Skeletal muscle satellite cell (primary cell): ENCODE data around the gene ZGPAT.

Source experiments
- H3K27me3 ChIP-seq: 2 replicates; pipeline ENCODE4 v1.7.0; 2013; ENCODE audit warnings: low read length; ENCODE audit not compliant: control insufficient read depth, insufficient read depth
- H3K36me3 ChIP-seq: 2 replicates; pipeline ENCODE4 v1.7.0; 2013; ENCODE audit warnings: mild to moderate bottlenecking, control low read depth, low read length; ENCODE audit not compliant: insufficient read depth
- H3K4me1 ChIP-seq: 2 replicates; pipeline ENCODE4 v1.7.0; 2013; ENCODE audit warnings: low read length; ENCODE audit not compliant: control insufficient read depth, insufficient read depth
- H3K4me2 ChIP-seq: 2 replicates; pipeline ENCODE4 v1.7.0; 2013; ENCODE audit warnings: mild to moderate bottlenecking, low read length
- H3K4me3 ChIP-seq: 2 replicates; pipeline ENCODE4 v1.7.0; 2013; ENCODE audit warnings: low read length
- H3K9ac ChIP-seq: 2 replicates; pipeline ENCODE4 v1.7.0; 2013; ENCODE audit warnings: mild to moderate bottlenecking, low read depth, low read length, moderate library complexity
- H3K9me3 ChIP-seq: replicated peaks from 2 replicates; pipeline ENCODE4 v1.7.0; 2013; ENCODE audit warnings: mild to moderate bottlenecking, control low read depth, low read length

Gene ZGPAT

GRCh38 chr20:63740070-63740626 lies 32.3 kb downstream of the ZGPAT start:
- Histone ChIP-seq H3K4me2 (peak overlapping the region; percentile 100), H3K4me1 (peaks cover 17% of the 10 kb centered on the region), H3K36me3 (peaks cover 30% of the 10 kb centered on the region), H3K4me3 (peak overlapping the region; percentile 90), H3K27me3 (no peaks in the 10 kb centered on the region), H3K9me3 (no peaks in the 10 kb centered on the region), H3K9ac (peak overlapping the region; percentile 89)

DNA sequence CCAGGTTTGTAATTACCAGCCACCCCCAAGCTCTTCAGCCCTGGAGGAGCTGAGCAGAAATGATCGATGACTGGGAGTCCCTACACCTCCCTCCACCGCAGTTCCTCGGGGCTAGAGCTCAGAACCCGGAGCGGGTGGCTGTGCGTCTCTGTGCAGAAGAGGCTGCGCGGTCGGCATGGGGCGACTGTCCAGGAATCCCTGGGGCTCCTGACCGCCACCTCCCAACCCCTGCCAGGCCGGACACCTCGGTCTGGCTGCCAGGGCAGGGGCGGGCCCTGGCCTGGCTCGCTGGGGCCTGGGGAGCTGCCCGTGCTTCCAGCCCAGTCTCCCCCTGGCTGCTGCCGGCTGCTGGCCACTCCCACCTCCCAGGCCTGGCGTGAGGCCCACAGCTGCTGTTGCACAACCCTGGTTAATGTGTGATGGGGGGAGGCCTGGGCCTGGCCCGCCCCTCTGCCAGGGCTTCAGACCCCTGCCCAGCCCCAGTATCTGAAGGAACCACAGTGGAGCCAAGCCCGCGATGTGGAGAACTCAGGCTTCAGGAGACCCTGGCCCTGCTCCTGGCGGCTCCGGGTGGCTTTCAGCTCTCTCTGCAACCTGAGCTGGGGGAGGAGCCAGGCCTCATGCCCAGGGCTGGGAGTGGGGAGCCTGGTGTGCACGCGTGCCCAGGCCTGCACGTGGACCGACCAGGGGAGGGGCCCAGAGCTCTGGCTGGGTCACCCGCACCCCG lies 33.0 kb downstream of the ZGPAT start:
- H3K4me1 ChIP-seq, result peaks cover 17% of the 10 kb centered on the region
- peaks cover 27% of the 10 kb centered on the region for H3K36me3 ChIP-seq
- no peaks in the 10 kb centered on the region for H3K27me3 ChIP-seq
- H3K9me3 ChIP-seq, result no peaks in the 10 kb centered on the region
- peak overlapping the region; percentile 90 for H3K4me3 ChIP-seq
- H3K4me2 ChIP-seq, result peak overlapping the region; percentile 100
- H3K9ac ChIP-seq, result peak overlapping the region; percentile 89

GRCh38 chr20:63741354-63741675 lies 33.5 kb downstream of the ZGPAT start:
- Histone ChIP-seq H3K9ac (peak overlapping the region; percentile 89), H3K36me3 (peaks cover 24% of the 10 kb centered on the region), H3K9me3 (no peaks in the 10 kb centered on the region), H3K4me1 (peaks cover 17% of the 10 kb centered on the region), H3K4me2 (peak overlapping the region; percentile 100), H3K27me3 (no peaks in the 10 kb centered on the region), H3K4me3 (peak overlapping the region; percentile 90)

DNA sequence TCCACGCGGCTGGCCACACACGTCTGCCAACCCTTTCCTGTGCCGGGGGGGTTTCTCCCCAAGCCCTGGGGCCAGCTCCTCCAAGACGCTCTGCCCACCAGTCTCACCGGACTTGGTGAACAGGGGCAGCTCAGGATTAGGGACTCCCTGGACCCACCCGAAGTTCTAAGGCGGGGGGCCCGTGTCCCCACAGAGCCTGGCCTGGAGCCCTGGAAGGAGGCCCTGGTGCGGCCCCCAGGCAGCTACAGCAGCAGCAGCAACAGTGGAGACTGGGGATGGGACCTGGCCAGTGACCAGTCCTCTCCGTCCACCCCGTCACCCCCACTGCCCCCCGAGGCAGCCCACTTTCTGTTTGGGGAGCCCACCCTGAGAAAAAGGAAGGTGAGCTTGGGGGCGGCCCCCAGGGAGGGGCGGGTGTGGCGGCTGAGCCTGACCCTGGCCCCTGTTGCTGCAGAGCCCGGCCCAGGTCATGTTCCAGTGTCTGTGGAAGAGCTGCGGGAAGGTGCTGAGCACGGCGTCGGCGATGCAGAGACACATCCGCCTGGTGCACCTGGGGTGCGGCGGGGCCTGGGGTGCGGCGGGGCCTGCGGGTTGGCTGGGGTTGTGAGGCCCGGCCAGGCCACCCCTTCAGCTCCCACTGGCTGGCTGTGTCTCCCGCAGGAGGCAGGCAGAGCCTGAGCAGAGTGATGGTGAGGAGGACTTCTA lies 34.0 kb downstream of the ZGPAT start:
- Histone ChIP-seq H3K9me3 (no peaks in the 10 kb centered on the region), H3K4me2 (peak overlapping the region; percentile 100), H3K36me3 (peaks cover 22% of the 10 kb centered on the region), H3K9ac (peak overlapping the region; percentile 89), H3K4me3 (peak overlapping the region; percentile 90), H3K27me3 (no peaks in the 10 kb centered on the region), H3K4me1 (peaks cover 17% of the 10 kb centered on the region)

- no peak overlapping the region for H3K4me2 ChIP-seq
- H3K9me3 ChIP-seq, result no peaks in the 10 kb centered on the region
- H3K4me1 ChIP-seq, result peaks cover 17% of the 10 kb centered on the region
- H3K36me3 ChIP-seq, result peaks cover 17% of the 10 kb centered on the region
- no peaks in the 10 kb centered on the region for H3K27me3 ChIP-seq
- no peak overlapping the region for H3K9ac ChIP-seq
- H3K4me3 ChIP-seq, result no peak overlapping the region
These were observed 34.7 kb downstream of the ZGPAT start for GRCh38 chr20:63742381-63743024.

GRCh38 chr20:63743210-63743970 lies 35.6 kb downstream of the ZGPAT start:
- Histone ChIP-seq H3K9ac (no peak overlapping the region), H3K4me1 (peaks cover 17% of the 10 kb centered on the region)

GRCh38 chr20:63744158-63744557 lies 36.3 kb downstream of the ZGPAT start:
- Histone ChIP-seq H3K4me2 (no peak overlapping the region), H3K4me3 (no peak overlapping the region), H3K36me3 (peaks cover 17% of the 10 kb centered on the region), H3K4me1 (peaks cover 15% of the 10 kb centered on the region), H3K9me3 (no peaks in the 10 kb centered on the region), H3K27me3 (no peaks in the 10 kb centered on the region), H3K9ac (no peak overlapping the region)

More at GRCh38 chr20:63743210-63743970, 35.6 kb downstream of the ZGPAT start:
- no peak overlapping the region for H3K4me3 ChIP-seq
- peaks cover 17% of the 10 kb centered on the region for H3K36me3 ChIP-seq
- H3K4me2 ChIP-seq, result no peak overlapping the region
- no peaks in the 10 kb centered on the region for H3K27me3 ChIP-seq
- no peaks in the 10 kb centered on the region for H3K9me3 ChIP-seq

DNA sequence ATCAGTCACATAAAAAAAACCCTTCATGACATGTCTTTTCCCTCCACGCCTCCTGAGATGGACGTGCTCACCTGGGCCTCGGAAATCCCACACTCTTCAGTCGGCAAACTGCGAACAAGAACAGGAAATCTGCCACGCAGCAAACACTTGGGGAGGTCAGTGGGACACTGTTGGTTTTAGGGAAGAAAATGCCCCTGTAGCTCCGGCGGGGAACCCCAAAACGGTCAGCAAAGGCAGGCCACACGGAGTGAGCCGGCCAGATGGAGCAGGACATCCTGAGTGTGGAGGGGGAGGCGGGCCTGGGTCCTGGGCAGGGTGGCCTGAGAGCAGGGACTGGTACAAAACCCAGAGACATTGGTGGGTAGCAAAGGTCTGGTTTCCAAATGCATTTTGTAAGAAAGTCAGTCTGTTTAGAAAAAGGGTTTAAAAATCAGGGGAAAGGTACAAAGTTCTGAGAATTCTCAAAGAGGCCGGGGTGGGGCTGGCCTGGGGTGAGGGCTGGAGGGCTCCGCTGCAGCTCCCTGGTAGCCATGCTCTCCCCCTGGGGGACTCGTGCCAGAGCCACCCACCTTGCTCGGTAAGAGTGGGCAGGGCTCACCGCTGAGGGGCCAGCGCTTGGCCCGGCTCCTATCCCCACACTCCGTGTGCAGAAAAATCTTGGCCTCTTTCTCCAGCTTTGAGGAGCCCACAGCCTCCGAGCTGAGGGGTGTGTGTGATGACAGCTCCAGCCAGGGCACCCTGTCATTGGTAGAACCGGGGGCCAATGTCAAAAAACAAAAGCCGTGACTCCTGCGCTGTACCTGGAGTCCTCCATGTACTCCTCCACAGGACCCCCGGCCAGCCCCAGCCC lies 37.0 kb downstream of the ZGPAT start:
- Histone ChIP-seq H3K9ac (no peak overlapping the region), H3K36me3 (peaks cover 17% of the 10 kb centered on the region), H3K4me3 (no peak overlapping the region), H3K27me3 (no peaks in the 10 kb centered on the region), H3K4me1 (peaks cover 12% of the 10 kb centered on the region), H3K9me3 (no peaks in the 10 kb centered on the region), H3K4me2 (no peak overlapping the region)

GRCh38 chr20:63745424-63745805 lies 37.6 kb downstream of the ZGPAT start:
- Histone ChIP-seq H3K4me1 (peaks cover 12% of the 10 kb centered on the region), H3K27me3 (no peaks in the 10 kb centered on the region), H3K9me3 (no peaks in the 10 kb centered on the region), H3K4me3 (no peak overlapping the region), H3K4me2 (no peak overlapping the region), H3K36me3 (peaks cover 17% of the 10 kb centered on the region), H3K9ac (no peak overlapping the region)

DNA sequence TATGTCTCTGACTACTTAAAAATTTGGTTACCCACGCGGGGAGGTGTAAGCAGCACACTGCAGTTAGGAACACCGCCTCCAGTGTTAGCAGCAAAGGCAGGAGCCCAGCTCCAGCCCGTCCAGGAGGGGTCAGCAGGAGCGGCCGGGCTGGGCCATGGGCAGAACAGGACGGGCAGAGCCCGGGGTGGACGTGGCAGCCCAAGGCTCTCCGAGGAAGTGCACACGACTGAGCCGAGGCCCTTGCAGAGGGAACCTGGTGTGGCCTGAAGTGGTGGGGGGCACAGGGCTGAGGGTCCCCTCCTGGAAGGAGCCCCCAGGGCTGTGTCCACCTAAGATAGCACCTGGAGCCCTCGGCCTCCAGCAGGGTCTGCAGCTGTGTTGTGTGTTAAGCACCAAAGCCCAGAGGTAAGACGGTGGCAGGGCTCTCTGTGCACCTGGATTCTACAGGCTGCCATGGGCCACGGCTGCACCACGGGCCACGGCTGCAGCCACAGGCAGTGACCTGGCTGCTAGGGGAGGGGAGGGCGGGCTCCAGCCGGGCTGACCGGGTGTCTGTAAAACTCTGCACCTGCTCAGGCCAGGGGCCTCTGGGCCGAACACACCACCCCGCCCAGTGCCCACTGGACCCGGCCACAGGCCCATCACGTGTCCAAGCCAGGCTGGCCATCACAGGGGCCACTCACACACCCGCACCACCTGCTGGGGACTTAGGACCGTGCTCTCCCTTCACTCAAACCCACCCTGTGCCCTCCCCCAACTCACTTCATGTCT lies 38.3 kb downstream of the ZGPAT start:
- no peak overlapping the region for H3K9ac ChIP-seq
- no peak overlapping the region for H3K4me3 ChIP-seq
- H3K4me2 ChIP-seq, result no peak overlapping the region

More for the DNA sequence above, 38.3 kb downstream of the ZGPAT start:
- Histone ChIP-seq H3K9me3 (no peaks in the 10 kb centered on the region), H3K36me3 (peaks cover 17% of the 10 kb centered on the region), H3K27me3 (no peaks in the 10 kb centered on the region), H3K4me1 (peaks cover 9% of the 10 kb centered on the region)
